Measurements from ENCODE around the gene FBXL3. TPM values are rescaled to one million over a fixed set of nuclear protein-coding genes. Genes with fewer than 3 reads are reported as not detected.
A peak's percentile ranks its signal among the peaks of the same experiment; 100 is the strongest.

The FBXL3 gene
- total RNA-seq, 1 donor from 2014 or later = 51.6 TPM

DNA sequence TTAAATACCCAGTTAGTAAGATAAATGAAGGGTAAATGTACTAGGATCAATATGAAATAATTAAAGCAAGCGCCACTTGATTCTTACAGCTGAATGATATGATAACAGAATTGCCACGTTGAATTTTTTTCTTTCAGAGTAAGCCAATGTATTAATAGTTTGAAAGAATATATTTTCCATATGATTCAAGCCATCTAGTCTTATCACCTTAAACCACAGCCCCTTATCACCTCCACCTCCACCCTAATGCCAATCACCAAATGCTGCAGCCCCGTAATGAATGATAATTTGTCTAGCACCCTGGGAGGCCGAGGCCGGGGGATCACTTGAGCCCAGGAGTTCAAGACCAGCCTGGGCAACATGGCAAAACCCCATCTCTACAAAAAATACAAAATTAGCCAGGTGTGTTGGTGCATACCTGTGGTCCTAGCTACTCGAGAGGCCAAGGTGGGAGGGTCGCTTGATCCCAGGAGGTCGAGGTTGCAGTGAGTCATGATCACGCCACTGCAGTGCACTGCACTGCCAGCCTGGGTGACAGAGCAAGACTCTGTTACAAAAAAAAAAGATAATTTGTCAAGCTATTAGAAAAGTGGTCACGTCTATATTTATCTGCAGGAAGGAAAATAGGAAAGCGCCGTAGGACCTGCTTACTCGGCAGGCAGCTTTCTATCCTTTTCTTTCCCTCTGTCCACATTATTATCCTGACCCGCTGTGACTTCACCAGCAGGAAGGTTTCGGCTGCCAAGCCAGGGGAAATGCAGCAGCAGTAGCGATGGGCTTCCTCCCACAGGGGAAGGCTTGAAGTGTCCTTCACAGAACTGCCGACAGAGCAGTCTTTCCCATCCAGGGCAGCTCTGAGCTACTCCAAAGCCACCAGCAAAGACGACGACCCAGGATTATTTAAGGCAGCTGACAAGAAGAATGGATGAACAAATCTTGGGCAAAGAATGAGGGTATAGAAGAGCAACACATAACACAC lies 54.8 kb downstream of the FBXL3 start:
- TF ChIP-seq, protein P1, sequence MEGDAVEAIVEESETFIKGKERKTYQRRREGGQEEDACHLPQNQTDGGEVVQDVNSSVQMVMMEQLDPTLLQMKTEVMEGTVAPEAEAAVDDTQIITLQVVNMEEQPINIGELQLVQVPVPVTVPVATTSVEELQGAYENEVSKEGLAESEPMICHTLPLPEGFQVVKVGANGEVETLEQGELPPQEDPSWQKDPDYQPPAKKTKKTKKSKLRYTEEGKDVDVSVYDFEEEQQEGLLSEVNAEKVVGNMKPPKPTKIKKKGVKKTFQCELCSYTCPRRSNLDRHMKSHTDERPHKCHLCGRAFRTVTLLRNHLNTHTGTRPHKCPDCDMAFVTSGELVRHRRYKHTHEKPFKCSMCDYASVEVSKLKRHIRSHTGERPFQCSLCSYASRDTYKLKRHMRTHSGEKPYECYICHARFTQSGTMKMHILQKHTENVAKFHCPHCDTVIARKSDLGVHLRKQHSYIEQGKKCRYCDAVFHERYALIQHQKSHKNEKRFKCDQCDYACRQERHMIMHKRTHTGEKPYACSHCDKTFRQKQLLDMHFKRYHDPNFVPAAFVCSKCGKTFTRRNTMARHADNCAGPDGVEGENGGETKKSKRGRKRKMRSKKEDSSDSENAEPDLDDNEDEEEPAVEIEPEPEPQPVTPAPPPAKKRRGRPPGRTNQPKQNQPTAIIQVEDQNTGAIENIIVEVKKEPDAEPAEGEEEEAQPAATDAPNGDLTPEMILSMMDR (IDR thresholded peaks at IDR 0.05; ENCODE audit: insufficient read depth, low read length, severe bottlenecking) = no peak
- FAIRE-seq = no peak
- no peak for DNase-seq (ENCODE audit: low read depth)
- H3K36me3 ChIP-seq (ENCODE audit: control insufficient read depth, insufficient read depth, low read length) = no peaks in the 10 kb centered on the region
- no peaks in the 10 kb centered on the region for H3K27me3 ChIP-seq (ENCODE audit: control insufficient read depth, insufficient read depth, low read length)
- H3K4me3 ChIP-seq (ENCODE audit: low read depth, low read length) = no peak overlapping the region

DNA sequence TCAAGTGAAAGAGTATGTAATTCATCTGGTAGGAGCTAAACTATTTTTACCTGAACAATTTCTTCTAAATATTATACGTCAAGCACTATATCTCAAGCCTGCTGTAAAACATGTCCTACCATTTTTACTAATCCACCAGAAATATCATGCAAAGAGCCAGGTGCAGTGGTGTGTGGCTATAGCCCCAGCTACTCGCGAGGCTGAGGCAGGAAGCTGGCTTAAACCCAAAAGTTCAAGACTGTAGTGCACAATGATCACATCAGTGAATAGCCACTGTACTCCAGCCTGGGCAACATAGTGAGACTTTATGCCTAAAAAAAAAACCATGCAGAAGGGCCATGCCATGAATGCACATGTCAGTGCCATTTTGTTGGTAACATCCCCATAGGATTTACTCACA lies 55.7 kb downstream of the FBXL3 start:
- Histone ChIP-seq H3K27me3 (ENCODE audit: control insufficient read depth, insufficient read depth, low read length) (no peaks in the 10 kb centered on the region), H3K4me3 (ENCODE audit: low read depth, low read length) (no peak overlapping the region), H3K36me3 (ENCODE audit: control insufficient read depth, insufficient read depth, low read length) (no peaks in the 10 kb centered on the region)
- DNase-seq (ENCODE audit: low read depth) (no peak), FAIRE-seq (no peak)
- TF ChIP-seq, protein P1 (IDR thresholded peaks at IDR 0.05; ENCODE audit: insufficient read depth, low read length, severe bottlenecking) = no peak

DNA sequence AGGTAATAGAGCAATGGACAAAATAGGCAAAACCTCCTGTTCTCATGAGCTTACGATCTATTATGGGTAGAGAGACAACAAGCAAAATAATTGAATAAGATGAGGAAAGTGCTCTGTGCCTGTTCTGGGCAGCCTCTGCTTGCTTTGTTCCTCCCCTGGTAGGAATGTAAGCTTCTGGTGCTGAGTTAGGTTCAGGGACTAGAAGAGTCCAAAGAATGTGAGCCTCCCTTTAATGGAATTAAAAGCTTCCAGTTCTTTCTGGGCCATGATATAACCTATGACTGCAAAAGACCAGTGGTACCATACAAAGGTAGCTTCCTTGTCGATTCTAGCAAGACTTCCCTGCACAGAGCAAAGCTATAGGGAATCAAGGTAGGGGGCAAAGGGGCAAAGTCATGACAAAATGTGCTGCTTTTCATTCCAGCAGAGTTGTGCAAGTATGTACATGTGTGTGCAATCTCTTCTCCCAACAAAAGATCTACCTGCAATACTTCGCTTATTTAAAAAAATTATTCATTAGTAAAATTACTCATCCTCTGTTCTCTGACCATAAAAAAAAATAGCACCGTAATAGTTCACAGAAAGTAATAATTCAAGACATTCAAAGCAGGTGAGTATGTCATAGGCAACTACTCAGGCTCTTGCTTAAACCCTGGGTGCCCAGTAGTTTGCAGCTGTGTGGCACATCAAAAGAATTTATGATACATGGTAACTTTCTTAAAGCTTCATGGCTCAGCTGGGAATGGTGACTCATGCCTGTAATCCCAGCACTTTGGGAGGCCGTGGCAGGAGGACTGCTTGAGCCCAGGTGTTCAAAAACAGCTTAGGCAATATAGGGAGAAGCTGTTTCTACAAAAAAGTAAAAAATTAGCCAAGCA lies 57.2 kb downstream of the FBXL3 start:
- no peak for FAIRE-seq
- H3K27me3 ChIP-seq (ENCODE audit: control insufficient read depth, insufficient read depth, low read length) = no peaks in the 10 kb centered on the region
- TF ChIP-seq, protein P1 (IDR thresholded peaks at IDR 0.05; ENCODE audit: insufficient read depth, low read length, severe bottlenecking) = no peak
- H3K4me3 ChIP-seq (ENCODE audit: low read depth, low read length) = no peak overlapping the region
- peak; percentile 90 for DNase-seq (ENCODE audit: low read depth)
- no peaks in the 10 kb centered on the region for H3K36me3 ChIP-seq (ENCODE audit: control insufficient read depth, insufficient read depth, low read length)

GRCh38 chr13:76968041-76968440 lies 58.9 kb downstream of the FBXL3 start:
- no peak overlapping the region for H3K4me3 ChIP-seq (ENCODE audit: low read depth, low read length)
- TF ChIP-seq, protein P1 (IDR thresholded peaks at IDR 0.05; ENCODE audit: insufficient read depth, low read length, severe bottlenecking) = no peak
- no peak for FAIRE-seq
- no peak for DNase-seq (ENCODE audit: low read depth)
- H3K27me3 ChIP-seq (ENCODE audit: control insufficient read depth, insufficient read depth, low read length) = no peaks in the 10 kb centered on the region
- no peaks in the 10 kb centered on the region for H3K36me3 ChIP-seq (ENCODE audit: control insufficient read depth, insufficient read depth, low read length)

DNA sequence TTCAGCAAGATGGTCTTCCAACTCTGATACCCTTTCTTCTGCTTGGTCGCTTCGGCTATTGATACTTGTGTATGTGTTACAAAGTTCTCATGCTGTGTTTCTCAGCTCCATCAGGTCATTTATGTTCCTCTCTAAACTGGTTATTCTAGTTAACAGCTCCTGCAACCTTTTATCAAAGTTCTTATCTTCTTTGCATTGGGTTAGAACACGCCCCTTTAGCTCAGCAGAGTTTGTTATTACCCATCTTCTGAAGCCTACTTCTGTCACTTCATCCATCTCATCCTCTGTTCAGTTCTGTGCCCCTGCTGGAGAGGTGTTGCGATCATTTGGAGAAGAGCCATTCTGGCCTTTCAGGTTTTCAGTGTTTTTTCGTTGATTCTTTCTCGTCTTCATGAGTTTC lies 59.9 kb downstream of the FBXL3 start:
- TF ChIP-seq, protein P1 (IDR thresholded peaks at IDR 0.05; ENCODE audit: insufficient read depth, low read length, severe bottlenecking) = no peak
- H3K36me3 ChIP-seq (ENCODE audit: control insufficient read depth, insufficient read depth, low read length) = no peaks in the 10 kb centered on the region
- H3K27me3 ChIP-seq (ENCODE audit: control insufficient read depth, insufficient read depth, low read length) = no peaks in the 10 kb centered on the region
- FAIRE-seq (no peak), DNase-seq (ENCODE audit: low read depth) (no peak)
- H3K4me3 ChIP-seq (ENCODE audit: low read depth, low read length) = no peak overlapping the region

All from bronchial epithelial cell (primary cell).